GM18499 (cell line): ENCODE results near the gene CTTNBP2.
A peak's percentile ranks its signal among the peaks of the same experiment; 100 is the strongest.

Experiments used
- ATAC-seq: cut with Tn5 transposase; IDR thresholded peaks from one replicate; pipeline ENCODE4 v1.9.1; 2021; ENCODE audit warnings: moderate number of reproducible peaks; ENCODE audit not compliant: insufficient read depth, unreplicated experiment

CTTNBP2 gene

GRCh38 chr7:117871778-117872538, 1.3 kb downstream of the CTTNBP2 start:
- no peak for ATAC-seq

GRCh38 chr7:117871401-117871777, 1.9 kb downstream of the CTTNBP2 start:
- ATAC-seq = no peak

GRCh38 chr7:117870448-117871130, 2.7 kb downstream of the CTTNBP2 start:
- no peak for ATAC-seq

- no peak for ATAC-seq
Observed at GRCh38 chr7:117869374-117869773, 3.9 kb downstream of the CTTNBP2 start.

GRCh38 chr7:117863618-117864017, 9.6 kb downstream of the CTTNBP2 start:
- no peak for ATAC-seq

GRCh38 chr7:117862378-117862777, 10.9 kb downstream of the CTTNBP2 start:
- ATAC-seq = no peak

GRCh38 chr7:117859246-117859812, 13.9 kb downstream of the CTTNBP2 start:
- no peak for ATAC-seq

- no peak for ATAC-seq
Observed at GRCh38 chr7:117858712-117859111, 14.5 kb downstream of the CTTNBP2 start.

- ATAC-seq = no peak
Observed at GRCh38 chr7:117857718-117858117, 15.5 kb downstream of the CTTNBP2 start.

- ATAC-seq = no peak
Observed at GRCh38 chr7:117856196-117856595, 17.0 kb downstream of the CTTNBP2 start.

- no peak for ATAC-seq
Observed at GRCh38 chr7:117854186-117854585, 19.1 kb downstream of the CTTNBP2 start.

GRCh38 chr7:117848941-117849340, 24.3 kb downstream of the CTTNBP2 start:
- no peak for ATAC-seq

GRCh38 chr7:117844678-117845077, 28.6 kb downstream of the CTTNBP2 start:
- no peak for ATAC-seq

- no peak for ATAC-seq
Observed at GRCh38 chr7:117841611-117842010, 31.6 kb downstream of the CTTNBP2 start.

GRCh38 chr7:117841011-117841410, 32.2 kb downstream of the CTTNBP2 start:
- no peak for ATAC-seq

- ATAC-seq = peak; percentile 52
Observed at GRCh38 chr7:117839507-117839906, 33.7 kb downstream of the CTTNBP2 start.

- ATAC-seq = peak; percentile 80
Observed at GRCh38 chr7:117837841-117838240, 35.4 kb downstream of the CTTNBP2 start.

GRCh38 chr7:117835016-117835664, 38.1 kb downstream of the CTTNBP2 start:
- no peak for ATAC-seq

GRCh38 chr7:117830422-117830954, 42.8 kb downstream of the CTTNBP2 start:
- ATAC-seq = no peak

- no peak for ATAC-seq
Observed at GRCh38 chr7:117829450-117830117, 43.7 kb downstream of the CTTNBP2 start.
